ENCODE data around the gene KATNAL1. TPM values are rescaled to one million over a fixed set of nuclear protein-coding genes. Genes with fewer than 3 reads are reported as not detected.

Gene KATNAL1
- total and polyA plus RNA-seq, 8 donors = 1.2 to 24.2 (median 4.2) TPM

DNA sequence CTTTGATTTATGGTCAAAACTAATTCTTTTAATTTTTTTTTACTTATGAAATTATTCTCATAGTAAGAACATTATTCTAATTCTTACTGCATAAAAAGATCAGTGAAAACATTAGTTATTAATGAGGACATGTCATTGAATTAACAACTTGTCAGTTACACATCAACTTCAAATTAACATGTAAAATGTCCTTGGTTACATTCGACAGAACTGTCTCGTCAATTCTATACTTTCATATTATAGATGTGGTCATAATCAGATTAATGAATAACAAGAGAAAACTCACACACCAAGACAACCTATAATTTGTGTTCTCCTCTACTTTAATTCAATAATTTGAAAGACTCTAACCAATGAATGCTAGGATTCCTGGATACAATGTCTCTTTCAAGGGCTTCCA lies 66.7 kb downstream of the KATNAL1 start:
- Histone ChIP-seq H3K36me3 (peaks cover 0 to 7% (median 0%) of the 10 kb centered on the region in 4 donors), H3K9me3 (no peaks in the 10 kb centered on the region), H3K27ac (no peak overlapping the region), H3K4me1 (no peaks in the 10 kb centered on the region), H3K4me3 (no peak overlapping the region), H3K27me3 (no peaks in the 10 kb centered on the region)
- no peak for DNase-seq
- 40 to 94% (median 66%) methylated on average over 2 of the region's 2 CpGs for WGBS, 5 donors
- TF ChIP-seq EP300 (IDR thresholded peaks at IDR 0.05) (no peak), POLR2AphosphoS5 (IDR thresholded peaks at IDR 0.05) (no peak), POLR2A (IDR thresholded peaks at IDR 0.05) (no peak)
- TF ChIP-seq, protein P1, sequence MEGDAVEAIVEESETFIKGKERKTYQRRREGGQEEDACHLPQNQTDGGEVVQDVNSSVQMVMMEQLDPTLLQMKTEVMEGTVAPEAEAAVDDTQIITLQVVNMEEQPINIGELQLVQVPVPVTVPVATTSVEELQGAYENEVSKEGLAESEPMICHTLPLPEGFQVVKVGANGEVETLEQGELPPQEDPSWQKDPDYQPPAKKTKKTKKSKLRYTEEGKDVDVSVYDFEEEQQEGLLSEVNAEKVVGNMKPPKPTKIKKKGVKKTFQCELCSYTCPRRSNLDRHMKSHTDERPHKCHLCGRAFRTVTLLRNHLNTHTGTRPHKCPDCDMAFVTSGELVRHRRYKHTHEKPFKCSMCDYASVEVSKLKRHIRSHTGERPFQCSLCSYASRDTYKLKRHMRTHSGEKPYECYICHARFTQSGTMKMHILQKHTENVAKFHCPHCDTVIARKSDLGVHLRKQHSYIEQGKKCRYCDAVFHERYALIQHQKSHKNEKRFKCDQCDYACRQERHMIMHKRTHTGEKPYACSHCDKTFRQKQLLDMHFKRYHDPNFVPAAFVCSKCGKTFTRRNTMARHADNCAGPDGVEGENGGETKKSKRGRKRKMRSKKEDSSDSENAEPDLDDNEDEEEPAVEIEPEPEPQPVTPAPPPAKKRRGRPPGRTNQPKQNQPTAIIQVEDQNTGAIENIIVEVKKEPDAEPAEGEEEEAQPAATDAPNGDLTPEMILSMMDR (IDR thresholded peaks at IDR 0.05) = no peak
- intact Hi-C loops (cut with DNase I; ENCODE audit: low total_unique reads) = no loop called here

DNA sequence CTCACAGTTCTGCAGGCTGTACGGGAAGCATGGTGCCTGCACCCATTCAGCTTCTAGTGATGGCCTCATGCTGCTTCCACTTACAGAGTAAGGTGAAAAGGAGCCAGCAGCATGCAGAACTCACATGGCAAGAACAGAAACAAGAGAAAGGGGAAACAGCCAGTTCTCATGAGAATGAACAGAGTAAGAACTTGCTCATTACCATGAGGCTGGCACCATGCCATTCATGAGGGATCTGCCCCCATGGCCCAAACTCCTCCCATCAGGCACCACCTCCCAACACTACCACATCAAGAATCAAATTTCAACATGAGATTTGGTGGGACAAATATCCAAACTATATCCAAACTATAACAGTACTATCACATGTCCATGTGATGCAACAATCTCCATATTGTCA lies 72.1 kb downstream of the KATNAL1 start:
- Histone ChIP-seq H3K27ac (no peak overlapping the region), H3K36me3 (peaks cover 0 to 16% (median 9%) of the 10 kb centered on the region in 4 donors), H3K4me1 (no peaks in the 10 kb centered on the region), H3K4me3 (no peak overlapping the region), H3K9me3 (no peaks in the 10 kb centered on the region), H3K27me3 (no peaks in the 10 kb centered on the region)
- no peak for DNase-seq
- TF ChIP-seq POLR2AphosphoS5 (IDR thresholded peaks at IDR 0.05) (no peak), EP300 (IDR thresholded peaks at IDR 0.05) (no peak), POLR2A (IDR thresholded peaks at IDR 0.05) (no peak)
- TF ChIP-seq, protein P1 (IDR thresholded peaks at IDR 0.05) = no peak
- intact Hi-C loops (cut with DNase I; ENCODE audit: low total_unique reads) = no loop called here
- 94 to 97% (median 96%) methylated on average over 1 of the region's 1 CpG for WGBS, 5 donors

DNA sequence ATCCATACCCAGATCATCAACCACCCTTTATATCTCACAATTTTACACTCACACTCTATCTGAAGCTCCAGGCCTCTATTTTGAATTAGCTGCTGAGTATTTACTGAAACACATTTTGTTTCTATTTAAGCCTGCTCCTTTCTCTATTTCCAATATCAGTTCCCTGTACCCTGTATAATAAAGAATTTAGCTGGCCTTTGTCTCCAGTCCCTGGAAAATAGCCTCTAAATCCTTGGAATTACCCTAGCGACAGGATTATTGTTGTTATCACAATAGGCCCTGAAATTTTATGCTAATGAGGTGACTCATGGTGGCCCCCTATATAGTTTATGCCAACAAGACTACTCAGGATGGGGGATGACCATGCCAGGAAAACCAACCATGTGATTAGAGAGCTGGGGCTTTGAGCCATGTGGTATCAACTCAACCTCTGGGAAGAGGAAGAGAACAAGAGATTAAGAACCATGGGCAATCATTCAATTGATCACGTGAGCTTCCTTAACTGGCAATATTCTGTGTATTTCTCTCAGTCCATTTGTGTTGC lies 72.7 kb downstream of the KATNAL1 start:
- H3K9me3 ChIP-seq = no peaks in the 10 kb centered on the region
- intact Hi-C loops (cut with DNase I; ENCODE audit: low total_unique reads) = no loop called here
- DNase-seq = no peak
- TF ChIP-seq POLR2AphosphoS5 (IDR thresholded peaks at IDR 0.05) = no peak
- TF ChIP-seq, protein P1 (IDR thresholded peaks at IDR 0.05) = no peak
- TF ChIP-seq POLR2A (IDR thresholded peaks at IDR 0.05) = no peak
- no peak for TF ChIP-seq EP300 (IDR thresholded peaks at IDR 0.05)
- peaks cover 0 to 19% (median 13%) of the 10 kb centered on the region in 4 donors for H3K36me3 ChIP-seq
- no peaks in the 10 kb centered on the region for H3K4me1 ChIP-seq
- H3K27me3 ChIP-seq = no peaks in the 10 kb centered on the region
- H3K27ac ChIP-seq = no peak overlapping the region
- WGBS, 5 donors = 84 to 99% (median 95%) methylated on average over 2 of the region's 2 CpGs
- no peak overlapping the region for H3K4me3 ChIP-seq

DNA sequence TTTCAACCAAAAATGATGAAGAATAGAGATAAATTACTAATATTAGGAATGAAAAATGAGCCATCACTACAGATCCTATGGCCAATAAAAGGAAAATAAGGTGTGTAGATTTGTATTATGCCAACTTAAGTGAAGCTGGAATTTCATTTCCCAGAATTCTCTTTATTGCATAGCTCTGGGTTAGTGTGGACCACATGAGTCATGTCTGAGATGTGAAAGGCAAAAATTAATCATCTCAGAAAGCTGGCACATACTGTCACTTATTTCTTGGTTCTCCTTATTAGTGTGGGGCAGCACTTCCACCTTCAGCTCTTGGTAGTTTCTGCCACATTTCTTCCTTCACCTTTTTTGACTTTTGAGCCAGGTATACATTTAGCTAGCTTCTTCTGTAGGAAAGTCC lies 82.6 kb downstream of the KATNAL1 start:
- DNase-seq = no peak

More for the DNA sequence above, 82.6 kb downstream of the KATNAL1 start:
- Histone ChIP-seq H3K4me3 (no peak overlapping the region), H3K27ac (no peak overlapping the region), H3K36me3 (peaks cover 0 to 68% (median 49%) of the 10 kb centered on the region in 4 donors), H3K27me3 (no peaks in the 10 kb centered on the region), H3K9me3 (peaks cover 0 to 12% (median 7%) of the 10 kb centered on the region in 4 donors), H3K4me1 (no peaks in the 10 kb centered on the region)
- TF ChIP-seq, protein P1 (IDR thresholded peaks at IDR 0.05) = no peak
- TF ChIP-seq POLR2A (IDR thresholded peaks at IDR 0.05) = no peak
- no peak for TF ChIP-seq EP300 (IDR thresholded peaks at IDR 0.05)
- no peak for TF ChIP-seq POLR2AphosphoS5 (IDR thresholded peaks at IDR 0.05)
- intact Hi-C loops (cut with DNase I; ENCODE audit: low total_unique reads) = no loop called here
